NB4 (cell line): ENCODE measurements around the gene MAPK4.

ENCODE experiments used
- DNase-seq: peaks from one replicate; pipeline ENCODE4 v3.0.0; 2010; ENCODE audit warnings: low read depth
- H3K4me3 ChIP-seq: one replicate; pipeline ENCODE4 v1.5.1; 2011; ENCODE audit warnings: mild to moderate bottlenecking, low read depth, low read length, moderate library complexity
- MYC ChIP-seq: IDR thresholded peaks from 2 replicates; pipeline ENCODE4 v1.6.1; 2011; ENCODE audit warnings: low read depth, low read length
- POLR2A ChIP-seq: IDR thresholded peaks from 2 replicates; pipeline ENCODE4 v1.6.1; 2011; ENCODE audit warnings: mild to moderate bottlenecking; ENCODE audit not compliant: insufficient read length; ENCODE audit errors: extremely low read depth
- TF ChIP-seq, protein P1 (sequence below): IDR thresholded peaks from one replicate; pipeline ENCODE4 v1.5.1; 2012; ENCODE audit warnings: low read depth, low read length
- TF ChIP-seq, protein P2 (sequence below): IDR thresholded peaks from 2 replicates; pipeline ENCODE4 v1.6.1; 2011; ENCODE audit warnings: low read depth, low read length

The MAPK4 gene

DNA sequence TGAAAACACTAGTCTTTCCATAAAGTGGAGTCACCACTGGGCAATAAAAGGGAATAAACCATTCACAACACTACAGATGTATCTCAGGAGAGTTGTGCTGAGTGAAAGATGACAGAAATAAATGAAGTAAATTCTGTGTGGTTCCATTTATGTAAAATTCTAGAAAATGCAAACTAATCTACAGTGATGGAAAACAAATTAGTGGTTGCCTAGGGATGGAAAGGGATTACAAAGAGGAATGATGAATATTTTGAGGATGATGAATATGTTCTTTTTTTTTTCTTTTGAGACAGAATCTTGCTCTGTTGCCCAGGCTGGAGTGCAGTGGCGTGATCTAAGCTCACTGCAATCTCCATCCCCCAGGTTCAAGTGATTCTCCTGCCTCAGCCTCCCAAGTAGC lies 123.0 kb downstream of the MAPK4 start:
- no peak for DNase-seq
- TF ChIP-seq POLR2A (no peak), MYC (no peak)
- TF ChIP-seq, protein P1, sequence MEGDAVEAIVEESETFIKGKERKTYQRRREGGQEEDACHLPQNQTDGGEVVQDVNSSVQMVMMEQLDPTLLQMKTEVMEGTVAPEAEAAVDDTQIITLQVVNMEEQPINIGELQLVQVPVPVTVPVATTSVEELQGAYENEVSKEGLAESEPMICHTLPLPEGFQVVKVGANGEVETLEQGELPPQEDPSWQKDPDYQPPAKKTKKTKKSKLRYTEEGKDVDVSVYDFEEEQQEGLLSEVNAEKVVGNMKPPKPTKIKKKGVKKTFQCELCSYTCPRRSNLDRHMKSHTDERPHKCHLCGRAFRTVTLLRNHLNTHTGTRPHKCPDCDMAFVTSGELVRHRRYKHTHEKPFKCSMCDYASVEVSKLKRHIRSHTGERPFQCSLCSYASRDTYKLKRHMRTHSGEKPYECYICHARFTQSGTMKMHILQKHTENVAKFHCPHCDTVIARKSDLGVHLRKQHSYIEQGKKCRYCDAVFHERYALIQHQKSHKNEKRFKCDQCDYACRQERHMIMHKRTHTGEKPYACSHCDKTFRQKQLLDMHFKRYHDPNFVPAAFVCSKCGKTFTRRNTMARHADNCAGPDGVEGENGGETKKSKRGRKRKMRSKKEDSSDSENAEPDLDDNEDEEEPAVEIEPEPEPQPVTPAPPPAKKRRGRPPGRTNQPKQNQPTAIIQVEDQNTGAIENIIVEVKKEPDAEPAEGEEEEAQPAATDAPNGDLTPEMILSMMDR = no peak
- TF ChIP-seq, protein P2, sequence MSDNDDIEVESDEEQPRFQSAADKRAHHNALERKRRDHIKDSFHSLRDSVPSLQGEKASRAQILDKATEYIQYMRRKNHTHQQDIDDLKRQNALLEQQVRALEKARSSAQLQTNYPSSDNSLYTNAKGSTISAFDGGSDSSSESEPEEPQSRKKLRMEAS = no peak

DNA sequence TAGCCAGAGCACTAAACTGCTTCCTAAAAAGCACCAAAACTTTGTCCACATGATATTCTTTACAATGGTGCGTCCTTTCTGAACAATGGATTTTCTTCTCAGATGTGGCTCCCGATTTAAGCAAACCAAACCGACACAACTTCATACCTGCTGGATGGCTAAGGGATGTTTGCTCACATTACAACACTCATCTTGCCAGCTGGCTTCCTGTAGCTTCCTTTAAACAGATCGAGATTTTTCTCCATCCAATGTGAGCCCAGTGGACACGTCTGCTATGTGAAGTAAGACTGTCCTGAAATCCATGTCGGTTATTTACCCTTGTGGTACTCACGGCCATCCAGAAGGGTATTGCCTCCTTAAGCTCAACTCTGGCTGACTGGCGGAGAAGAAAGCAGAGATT lies 126.5 kb downstream of the MAPK4 start:
- H3K4me3 ChIP-seq = no peak overlapping the region
- TF ChIP-seq, protein P1 = no peak
- TF ChIP-seq POLR2A (no peak), MYC (no peak)
- TF ChIP-seq, protein P2 = no peak
- DNase-seq = no peak

More for the DNA sequence above, 123.0 kb downstream of the MAPK4 start:
- H3K4me3 ChIP-seq = no peak overlapping the region

DNA sequence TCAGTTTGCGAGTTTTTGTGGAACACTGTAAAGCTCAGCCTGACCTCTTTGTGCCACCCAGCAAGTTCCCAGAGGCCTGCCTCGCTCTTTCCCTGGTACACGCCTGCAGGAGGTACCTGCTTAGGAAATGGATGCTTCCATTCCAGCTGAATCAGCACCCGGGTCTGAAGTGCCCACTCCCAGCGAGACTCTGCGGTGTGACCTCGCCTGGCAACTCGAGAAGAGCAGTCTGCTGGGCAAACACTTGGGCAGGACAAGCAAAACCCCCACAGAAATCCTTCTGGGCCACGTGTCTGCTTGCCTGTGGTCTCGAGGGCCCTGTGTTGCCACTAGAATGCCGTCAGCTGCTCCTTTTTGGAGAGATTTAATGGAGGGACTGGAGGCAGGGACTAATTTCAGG lies 127.6 kb downstream of the MAPK4 start:
- H3K4me3 ChIP-seq = no peak overlapping the region
- TF ChIP-seq, protein P1 = no peak
- TF ChIP-seq, protein P2 = no peak
- TF ChIP-seq POLR2A (no peak), MYC (no peak)
- DNase-seq = no peak

DNA sequence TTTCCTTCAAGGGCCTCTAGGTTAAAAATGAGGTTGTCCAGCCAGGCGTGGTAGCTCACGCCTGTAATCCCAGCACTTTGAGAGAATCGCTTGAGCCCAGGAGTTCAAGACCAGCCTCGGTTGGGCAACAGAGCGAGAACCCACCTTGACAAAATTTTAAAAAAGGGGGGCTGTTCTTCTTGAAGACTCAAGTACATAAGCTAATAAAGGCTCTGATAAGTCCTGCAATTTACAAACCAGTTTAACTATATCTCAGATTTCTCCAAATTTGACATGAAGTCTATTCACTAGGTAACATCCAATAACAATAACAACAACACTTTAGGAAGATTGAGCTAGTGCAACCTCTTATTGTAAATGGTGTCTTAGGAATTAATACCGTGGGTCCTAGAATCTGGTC lies 129.7 kb downstream of the MAPK4 start:
- DNase-seq = no peak
- TF ChIP-seq POLR2A = no peak
- TF ChIP-seq, protein P2 = no peak
- TF ChIP-seq, protein P1 = no peak
- TF ChIP-seq MYC = no peak
- no peak overlapping the region for H3K4me3 ChIP-seq

DNA sequence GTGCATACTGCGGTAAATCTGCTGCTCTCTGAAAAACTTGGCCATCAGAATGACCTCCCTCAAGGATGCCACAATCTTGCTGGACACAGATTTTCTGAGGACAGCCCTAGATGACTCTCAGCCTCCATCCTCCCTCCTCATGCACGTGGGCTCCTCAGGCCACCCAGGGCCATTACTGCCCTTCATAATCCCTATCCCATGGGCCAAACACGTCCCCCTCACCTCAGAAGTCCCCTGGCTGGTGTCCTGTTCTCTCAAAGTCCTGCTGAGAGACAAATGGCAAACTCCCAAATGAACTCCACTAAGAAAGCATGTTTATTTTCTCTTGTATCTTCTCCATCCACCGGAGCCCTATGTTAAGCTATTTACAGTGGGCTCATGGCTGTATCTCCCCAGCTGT lies 134.3 kb downstream of the MAPK4 start:
- TF ChIP-seq, protein P2 = no peak
- TF ChIP-seq MYC (no peak), POLR2A (no peak)
- TF ChIP-seq, protein P1 = no peak
- no peak for DNase-seq
- no peak overlapping the region for H3K4me3 ChIP-seq
